Left cardiac atrium (tissue), 4 donors: ENCODE measurements around the gene RHOC. TPM values are rescaled to one million over a fixed set of nuclear protein-coding genes. Genes with fewer than 3 reads are reported as not detected.
"Not testable (repeated sequence)": the region's sequence is repeated elsewhere in the genome, so short reads cannot be mapped to it uniquely, and the experiment has no call there.

ENCODE experiments used
- ATAC-seq, 2 donors: fragments of 200-7000 bp; cut with Tn5 transposase; one replicate each; pipeline ENCODE4 v1.9.1; 2020; ENCODE audit warnings: mild to moderate bottlenecking in 2 of 2, moderate library complexity in 2 of 2
- DNase-seq: peaks from one replicate; pipeline ENCODE4 v3.0.0-alpha.2; 2020
- intact Hi-C, 2 donors: fragments of 100-400 bp; cut with DNase I; formaldehyde crosslinking; loops; one replicate each; pipeline versions ENCODE4 v1.14.1 to v1.15.1; 2022 to 2023
- long read RNA-seq: library from polyadenylated mRNA; unstranded; transcript quantifications from one replicate; pipeline ENCODE4 v2.0.0, GENCODE V29; 2021
- total RNA-seq, 2 donors: library from RNA; stranded (reverse); fragmentation: NEBNext Ultra II Directional; extraction: Animal tissue kit (Norgen Biotek cat#: 25700); gene quantifications; one replicate each; pipeline ENCODE4 v1.2.1, GENCODE V29; 2021
- donor health status: DM: no; HTN: yes; CAD: no.
- donor health status: DM: no; HTN: yes; CAD: no; lungs with severe emphysema.
- donor health status: DM: yes; HTN: yes; CAD: no.
- donor health status: Dilated cardiomyopathy.

Gene RHOC
- total RNA-seq: 100 to 1,000 TPM; 146 to 235 TPM
- long read RNA-seq, transcript RHOC-208 (5 exons, 1,355 nt): major isoform, 32 of 89 reads
- long read RNA-seq, transcript RHOC-202 (6 exons, 1,418 nt): minor isoform, 31 of 89 reads
- long read RNA-seq, partial matches to known transcripts: 16 of 89 reads
- long read RNA-seq, other reads (novel, unspliced or antisense): 6 of 89 reads

GRCh38 chr1:112706505-112707220 is at the start of gene RHOC:
Gene RHOC, minus strand, starts transcription at chr1:112707127. Its CDS starts 3,328 bp downstream, at chr1:112703799.
- DNase-seq: peak; percentile 76
- intact Hi-C loops: loop anchor here (2.0 to 5.0 kb wide), 3 partner anchors 88 to 314 kb away; partner anchors contain the start of genes CAPZA1 (in 2 of the 2) and ST7L (in 2 of the 2)
- ATAC-seq: peak; percentile 84 to 87

- no peak for ATAC-seq
- intact Hi-C loops: no loop called here
- DNase-seq: no peak
These were observed 47.2 kb upstream of the RHOC start for GRCh38 chr1:112754116-112754628.

- DNase-seq: no peak
- no peak for ATAC-seq
These were observed 41.5 kb upstream of the RHOC start for GRCh38 chr1:112748396-112748795.

GRCh38 chr1:112744009-112744578 is 37.2 kb upstream of the RHOC start:
- DNase-seq (peak; percentile 35), ATAC-seq (peak; percentile 63 to 91)
- intact Hi-C loops: no loop called here

More at GRCh38 chr1:112748396-112748795, 41.5 kb upstream of the RHOC start:
- intact Hi-C loops: no loop called here

GRCh38 chr1:112743174-112744008 is 36.5 kb upstream of the RHOC start:
- DNase-seq (no peak), ATAC-seq (peak in 1 of 2 donors; percentile 69)
- intact Hi-C loops: no loop called here

- DNase-seq (no peak), ATAC-seq (no peak)
- intact Hi-C loops: no loop called here
These were observed 30.6 kb upstream of the RHOC start for GRCh38 chr1:112737573-112737972.

GRCh38 chr1:112735752-112736151 is 28.8 kb upstream of the RHOC start:
- ATAC-seq (no peak), DNase-seq (no peak)
- intact Hi-C loops: no loop called here

GRCh38 chr1:112731451-112731850 is 24.5 kb upstream of the RHOC start:
- no peak for DNase-seq
- no peak for ATAC-seq
- intact Hi-C loops: no loop called here

- intact Hi-C loops: loop anchor here in 1 of 2 donors (10.0 kb wide), 1 partner anchor 155 kb away; no protein-coding TSS in a partner anchor
These were observed 23.0 kb upstream of the RHOC start for GRCh38 chr1:112729909-112730308.

GRCh38 chr1:112729011-112729410 is 22.1 kb upstream of the RHOC start:
- not testable (repeated sequence) for DNase-seq
- intact Hi-C loops: loop anchor here in 1 of 2 donors (10.0 kb wide), 1 partner anchor 156 kb away; no protein-coding TSS in a partner anchor

More at GRCh38 chr1:112729909-112730308, 23.0 kb upstream of the RHOC start:
- DNase-seq (no peak), ATAC-seq (no peak)

GRCh38 chr1:112728306-112728971 is 21.5 kb upstream of the RHOC start:
- intact Hi-C loops: loop anchor here in 1 of 2 donors (10.0 kb wide), 1 partner anchor 156 kb away; no protein-coding TSS in a partner anchor
- not testable (repeated sequence) for DNase-seq, ATAC-seq

More at GRCh38 chr1:112729011-112729410, 22.1 kb upstream of the RHOC start:
- not testable (repeated sequence) for ATAC-seq

- ATAC-seq (no peak), DNase-seq (no peak)
- intact Hi-C loops: loop anchor here in 1 of 2 donors (10.0 kb wide), 1 partner anchor 157 kb away; no protein-coding TSS in a partner anchor
These were observed 20.8 kb upstream of the RHOC start for GRCh38 chr1:112727716-112728115.

GRCh38 chr1:112724240-112724639 is 17.3 kb upstream of the RHOC start:
- intact Hi-C loops: loop anchor here in 1 of 2 donors (10.0 kb wide), 1 partner anchor 161 kb away; no protein-coding TSS in a partner anchor
- not testable (repeated sequence) for ATAC-seq, DNase-seq

- no peak for ATAC-seq
- intact Hi-C loops: loop anchor here in 1 of 2 donors (10.0 kb wide), 1 partner anchor 161 kb away; no protein-coding TSS in a partner anchor
- no peak for DNase-seq
These were observed 16.5 kb upstream of the RHOC start for GRCh38 chr1:112723511-112723839.

- ATAC-seq: peak; percentile 27 to 55
- intact Hi-C loops: loop anchor here in 1 of 2 donors (10.0 kb wide), 1 partner anchor 162 kb away; no protein-coding TSS in a partner anchor
- no peak for DNase-seq
These were observed 15.9 kb upstream of the RHOC start for GRCh38 chr1:112722601-112723510.

- intact Hi-C loops: loop anchor here in 1 of 2 donors (10.0 kb wide), 1 partner anchor 163 kb away; no protein-coding TSS in a partner anchor
- DNase-seq (no peak), ATAC-seq (no peak)
These were observed 15.1 kb upstream of the RHOC start for GRCh38 chr1:112721966-112722524.
